A549 (cell line): ENCODE measurements around the gene ASIC2. TPM values are rescaled to one million over a fixed set of nuclear protein-coding genes. Genes with fewer than 3 reads are reported as not detected.
A peak's percentile ranks its signal among the peaks of the same experiment; 100 is the strongest.

Source experiments
- ATAC-seq, 2 experiments: fragments of 200-7000 bp in 1 of 2; fragments of >200 bp in 1 of 2; cut with Nextera tagmentation in 1 of 2; cut with Tn5 transposase in 1 of 2; 3 replicates each; pipeline versions ENCODE4 v1.8.0 to v1.9.1; 2018 to 2020; ENCODE audit warnings: mild to moderate bottlenecking in 1 of 2, moderate library complexity in 1 of 2
- CTCF ChIA-PET: fragments of 300-600 bp; sonication (Branson Sonifier 250); formaldehyde crosslinking; extraction: SDS; loops from one replicate; lab custom pipeline; 2021; ENCODE audit warnings: antibody characterized with exemption, inconsistent platforms; lab: Yijun Ruan, JAX
- POLR2A ChIA-PET: fragments of 350-600 bp; formaldehyde crosslinking; extraction: SDS; loops from one replicate; lab custom pipeline; 2021; ENCODE audit warnings: antibody characterized with exemption, inconsistent platforms; lab: Yijun Ruan, JAX
- DNase-seq, 2 experiments: peaks; one replicate each; pipeline versions ENCODE4 v3.0.0 to v3.0.0-alpha.2; 2011 to 2016; ENCODE audit warnings: low read depth in 1 of 2, low spot score in 1 of 2
- FAIRE-seq: peaks from 2 replicates; lab custom pipeline; 2011; peaks lifted over from hg19 to GRCh38; lab: Jason Lieb, UNC
- H3K27ac ChIP-seq, 2 experiments: fragments of >200 bp; sonication (Bioruptor Twin); formaldehyde crosslinking; 3 replicates each; pipeline ENCODE4 v1.5.1; 2016 to 2017
- H3K4me1 ChIP-seq: fragments of >200 bp; sonication (Bioruptor Twin); formaldehyde crosslinking; 3 replicates; pipeline ENCODE4 v1.6.1; 2016
- H3K4me2 ChIP-seq: fragments of >200 bp; sonication (Bioruptor Twin); formaldehyde crosslinking; 3 replicates; pipeline ENCODE4 v1.6.1; 2016
- H3K4me3 ChIP-seq: fragments of >200 bp; sonication (Bioruptor Twin); formaldehyde crosslinking; 3 replicates; pipeline ENCODE4 v1.5.1; 2016
- H3K9me3 ChIP-seq: fragments of >200 bp; sonication (Bioruptor Twin); formaldehyde crosslinking; 3 replicates; pipeline ENCODE4 v1.6.1; 2016
- CBX2 ChIP-seq: fragments of 200-600 bp; sonication (generic); IDR thresholded peaks from 2 replicates; pipeline ENCODE4 v1.6.1; 2016; ENCODE audit warnings: low read depth, mild to moderate bottlenecking, borderline replicate concordance
- CBX8 ChIP-seq: fragments of 200-600 bp; sonication (generic); IDR thresholded peaks from 2 replicates; pipeline ENCODE4 v1.6.1; 2016
- CEBPB ChIP-seq, 2 experiments: fragments of >200 bp in 1 of 2; sonication (Bioruptor Twin) in 1 of 2; formaldehyde crosslinking in 1 of 2; IDR thresholded peaks; 2 replicates each; pipeline ENCODE4 v1.6.1; 2012 to 2016
- EHF ChIP-seq: fragments of 250-450 bp; sonication (Bioruptor Pico); IDR thresholded peaks from 2 replicates; pipeline ENCODE4 v1.5.0; 2020; ENCODE audit warnings: mild to moderate bottlenecking
- EP300 ChIP-seq, 2 experiments: fragments of >200 bp; sonication (Bioruptor Twin); formaldehyde crosslinking; IDR thresholded peaks; 2 replicates in 1 of 2; 3 replicates in 1 of 2; pipeline ENCODE4 v1.6.1; 2016 to 2017
- FOSL2 ChIP-seq, 2 experiments: fragments of 450-650 bp in 1 of 2; fragments of >200 bp in 1 of 2; sonication (Bioruptor Twin) in 1 of 2; formaldehyde crosslinking; IDR thresholded peaks; 2 replicates each; pipeline versions ENCODE4 v1.5.0 to v1.6.1; 2016 to 2020; ENCODE audit warnings: mild to moderate bottlenecking in 1 of 2, moderate library complexity in 1 of 2
- GATA3 ChIP-seq: IDR thresholded peaks from 2 replicates; pipeline ENCODE4 v1.6.1; 2012; ENCODE audit warnings: borderline replicate concordance
- HDAC2 ChIP-seq: fragments of 200-600 bp; sonication (generic); IDR thresholded peaks from 2 replicates; pipeline ENCODE4 v1.6.1; 2016
- HEYL ChIP-seq: fragments of 250-450 bp; sonication (Bioruptor Pico); IDR thresholded peaks from 2 replicates; pipeline ENCODE4 v1.8.0; 2021; ENCODE audit warnings: mild to moderate bottlenecking, moderate library complexity
- HOXA7 ChIP-seq: fragments of 250-450 bp; sonication (Bioruptor Pico); IDR thresholded peaks from 2 replicates; pipeline ENCODE4 v1.5.0; 2020; ENCODE audit warnings: mild to moderate bottlenecking, moderate library complexity
- HOXB13 ChIP-seq: fragments of 250-450 bp; sonication (Bioruptor Pico); IDR thresholded peaks from 2 replicates; pipeline ENCODE4 v1.5.0; 2020; ENCODE audit warnings: low read depth, mild to moderate bottlenecking, moderate library complexity
- HOXB5 ChIP-seq: fragments of 250-450 bp; sonication (Bioruptor Pico); IDR thresholded peaks from 2 replicates; pipeline ENCODE4 v1.5.0; 2020; ENCODE audit warnings: mild to moderate bottlenecking, moderate library complexity
- KDM1A ChIP-seq: fragments of 200-600 bp; sonication (generic); IDR thresholded peaks from 2 replicates; pipeline ENCODE4 v1.6.1; 2016; ENCODE audit warnings: low read depth, mild to moderate bottlenecking
- MYC ChIP-seq: IDR thresholded peaks from 2 replicates; pipeline ENCODE4 v1.6.1; 2012; ENCODE audit warnings: mild to moderate bottlenecking, inconsistent platforms, low read length, improper control_type of control experiment, borderline replicate concordance
- NR3C1 ChIP-seq: fragments of >200 bp; sonication (Bioruptor Twin); formaldehyde crosslinking; IDR thresholded peaks from 3 replicates; pipeline ENCODE4 v1.6.1; 2017
- POLR2A ChIP-seq: IDR thresholded peaks from 2 replicates; pipeline ENCODE4 v1.6.1; 2012; ENCODE audit warnings: mild to moderate bottlenecking, low read length
- RAD21 ChIP-seq, 2 experiments: fragments of >200 bp in 1 of 2; sonication (Bioruptor Twin) in 1 of 2; formaldehyde crosslinking in 1 of 2; IDR thresholded peaks in 1 of 2; conservative IDR thresholded peaks in 1 of 2; 2 replicates in 1 of 2; 3 replicates in 1 of 2; pipeline ENCODE4 v1.6.1; 2012 to 2018; ENCODE audit warnings: inconsistent platforms in 1 of 2
- RARB ChIP-seq: fragments of 250-450 bp; sonication (Bioruptor Pico); IDR thresholded peaks from 2 replicates; pipeline ENCODE4 v1.8.0; 2021; ENCODE audit warnings: mild to moderate bottlenecking, moderate library complexity
- RFX5 ChIP-seq: fragments of 450-650 bp; IDR thresholded peaks from 2 replicates; pipeline ENCODE4 v1.7.1; 2014; ENCODE audit warnings: antibody characterized with exemption, mild to moderate bottlenecking, moderate library complexity
- SMC3 ChIP-seq: fragments of >200 bp; sonication (Bioruptor Twin); formaldehyde crosslinking; IDR thresholded peaks from 3 replicates; pipeline ENCODE4 v1.6.1; 2018; ENCODE audit warnings: inconsistent platforms
- ZC3H11A ChIP-seq: fragments of 450-650 bp; IDR thresholded peaks from 2 replicates; pipeline ENCODE4 v1.6.1; 2014; ENCODE audit warnings: antibody characterized with exemption, mild to moderate bottlenecking
- ZFP36 ChIP-seq: fragments of 450-650 bp; IDR thresholded peaks from 2 replicates; pipeline ENCODE4 v1.6.1; 2014; ENCODE audit warnings: borderline replicate concordance; ENCODE audit not compliant: partially characterized antibody
- ZNF302 ChIP-seq: fragments of 250-450 bp; sonication (Bioruptor Pico); IDR thresholded peaks from 2 replicates; pipeline ENCODE4 v1.9.0; 2021; ENCODE audit warnings: inconsistent platforms, mild to moderate bottlenecking, moderate library complexity
- ZSCAN20 ChIP-seq: fragments of 250-450 bp; sonication (Bioruptor Pico); IDR thresholded peaks from 2 replicates; pipeline ENCODE4 v1.8.0; 2022; ENCODE audit warnings: mild to moderate bottlenecking, moderate library complexity
- WGBS: methylation state at CpG from one replicate; pipeline ENCODE4 v1.1.6; 2017; ENCODE audit errors: missing lambda C conversion rate; 5-methylcytosine and 5-hydroxymethylcytosine counted together
- polyA plus RNA-seq, 4 experiments: library from polyadenylated mRNA; depleted of rRNA in 3 of 4; stranded (reverse); fragments of >200 nt; fragmentation: RNase III in 1 of 4; extraction: RNeasy Plus Mini Kit Qiagen cat#74134 plus additional on column Dnase treatment in 1 of 4; gene quantifications; 2 replicates in 3 of 4; 3 replicates in 1 of 4; pipeline ENCODE4 v1.2.3, GENCODE V29; 2011 to 2017
- TF ChIP-seq, protein P1 (sequence below): fragments of 450-650 bp; IDR thresholded peaks from 2 replicates; pipeline ENCODE4 v1.6.1; 2014; ENCODE audit warnings: antibody characterized with exemption
- TF ChIP-seq, protein P2 (sequence below): fragments of >200 bp; sonication (Bioruptor Twin); formaldehyde crosslinking; IDR thresholded peaks from 3 replicates; pipeline ENCODE4 v1.6.1; 2016
- TF ChIP-seq, protein P3 (sequence below): IDR thresholded peaks from 2 replicates; pipeline ENCODE4 v1.6.1; 2012; ENCODE audit warnings: low read depth, borderline replicate concordance
- TF ChIP-seq, protein P4 (sequence below): fragments of 250-450 bp; sonication (Bioruptor Pico); IDR thresholded peaks from 2 replicates; pipeline ENCODE4 v1.5.0; 2020; ENCODE audit warnings: low read depth, mild to moderate bottlenecking, moderate library complexity
- TF ChIP-seq, protein P5 (sequence below): IDR thresholded peaks from 2 replicates; pipeline ENCODE4 v1.6.1; 2012

ASIC2 gene
- polyA plus RNA-seq, 2 of the 4 experiments (the other 2 are of a cell fraction) = 1.5 to 1.9 TPM

DNA sequence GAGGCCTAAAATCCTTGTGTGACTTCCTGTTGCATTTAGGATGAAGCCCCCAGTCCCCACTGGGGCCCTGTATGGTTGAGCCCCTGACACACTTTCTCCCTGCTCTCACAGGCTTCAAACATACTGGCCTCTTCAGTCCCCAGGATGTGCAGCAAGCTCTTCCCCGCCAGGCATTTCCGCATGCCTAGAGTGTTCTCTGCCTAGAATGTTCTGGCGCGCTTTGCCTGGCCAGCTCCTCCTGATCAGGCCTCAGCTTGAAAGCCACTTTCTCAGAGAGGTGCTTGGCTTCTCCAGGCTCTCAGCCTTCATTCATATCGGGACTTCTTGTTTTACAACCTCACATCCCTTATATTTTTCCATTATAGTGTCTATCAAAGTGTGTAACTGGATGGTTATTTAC is 177.7 kb downstream of the ASIC2 start:
- TF ChIP-seq FOSL2 (IDR thresholded peaks at IDR 0.05) (no peak), FOSL2 (CRISPR knock-in tag; IDR thresholded peaks at IDR 0.05) (no peak), RFX5 (no peak), HOXA7 (CRISPR knock-in tag) (no peak), CBX8 (no peak)
- Histone ChIP-seq H3K9me3 (no peaks in the 10 kb centered on the region), H3K4me3 (no peak overlapping the region), H3K4me1 (peaks cover 46% of the 10 kb centered on the region), H3K27ac (peak overlapping the region; percentile 29 to 84; a peak in 4 of 6 replicates), H3K4me2 (no peak overlapping the region)
- no peak for DNase-seq
- ChIA-PET CTCF (interaction anchor here (0.8 to 1.2 kb wide), 3 partner anchors 77 to 178 kb away, joined by 3 to 4 read pairs (median 3); partner anchors contain the start of gene ASIC2), POLR2A (no interaction called here)
- peak; percentile 39 for FAIRE-seq
- 85% methylated on average over 5 of the region's 5 CpGs for WGBS
- ATAC-seq = no peak

DNA sequence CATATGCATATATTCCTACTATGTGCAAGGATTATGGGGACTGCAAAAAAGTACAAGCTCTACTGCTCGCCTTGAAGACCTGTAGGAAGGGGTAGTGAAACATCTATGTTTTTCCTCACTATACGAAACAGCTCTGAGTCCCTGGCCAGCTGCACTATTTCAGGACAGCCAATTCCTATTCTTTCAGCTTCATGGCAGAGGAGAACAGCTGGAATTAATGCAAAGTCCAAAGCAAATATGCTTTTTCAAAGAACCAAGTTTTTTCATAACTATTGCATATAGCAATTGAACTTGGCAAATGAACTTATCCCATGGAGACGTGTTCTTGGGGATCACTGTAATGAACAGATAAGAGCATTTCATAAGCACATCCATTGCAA is 179.1 kb downstream of the ASIC2 start:
- CTCF ChIA-PET = interaction anchor here (0.7 to 1.2 kb wide), 2 partner anchors 100 to 179 kb away, joined by 3 to 4 read pairs; partner anchors contain the start of gene ASIC2
- peak; percentile 13 for FAIRE-seq
- Histone ChIP-seq H3K4me1 (peaks cover 51% of the 10 kb centered on the region), H3K4me3 (no peak overlapping the region)
- TF ChIP-seq EHF (CRISPR knock-in tag) = no peak
- TF ChIP-seq HOXB13 (CRISPR knock-in tag) = no peak
- no peak for TF ChIP-seq ZC3H11A
- TF ChIP-seq KDM1A = no peak
- TF ChIP-seq RARB (CRISPR knock-in tag) = no peak
- no peak for TF ChIP-seq HOXB5 (CRISPR knock-in tag)
- no peak for TF ChIP-seq CEBPB (IDR thresholded peaks at IDR 0.05)
- no peak for TF ChIP-seq POLR2A
- no peak for TF ChIP-seq SMC3
- no peak for TF ChIP-seq EP300 (IDR thresholded peaks at IDR 0.05)
- TF ChIP-seq, protein P1, sequence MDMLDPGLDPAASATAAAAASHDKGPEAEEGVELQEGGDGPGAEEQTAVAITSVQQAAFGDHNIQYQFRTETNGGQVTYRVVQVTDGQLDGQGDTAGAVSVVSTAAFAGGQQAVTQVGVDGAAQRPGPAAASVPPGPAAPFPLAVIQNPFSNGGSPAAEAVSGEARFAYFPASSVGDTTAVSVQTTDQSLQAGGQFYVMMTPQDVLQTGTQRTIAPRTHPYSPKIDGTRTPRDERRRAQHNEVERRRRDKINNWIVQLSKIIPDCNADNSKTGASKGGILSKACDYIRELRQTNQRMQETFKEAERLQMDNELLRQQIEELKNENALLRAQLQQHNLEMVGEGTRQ = no peak
- no peak for TF ChIP-seq MYC
- TF ChIP-seq ZNF302 = no peak
- TF ChIP-seq HDAC2 = no peak
- TF ChIP-seq, protein P2, sequence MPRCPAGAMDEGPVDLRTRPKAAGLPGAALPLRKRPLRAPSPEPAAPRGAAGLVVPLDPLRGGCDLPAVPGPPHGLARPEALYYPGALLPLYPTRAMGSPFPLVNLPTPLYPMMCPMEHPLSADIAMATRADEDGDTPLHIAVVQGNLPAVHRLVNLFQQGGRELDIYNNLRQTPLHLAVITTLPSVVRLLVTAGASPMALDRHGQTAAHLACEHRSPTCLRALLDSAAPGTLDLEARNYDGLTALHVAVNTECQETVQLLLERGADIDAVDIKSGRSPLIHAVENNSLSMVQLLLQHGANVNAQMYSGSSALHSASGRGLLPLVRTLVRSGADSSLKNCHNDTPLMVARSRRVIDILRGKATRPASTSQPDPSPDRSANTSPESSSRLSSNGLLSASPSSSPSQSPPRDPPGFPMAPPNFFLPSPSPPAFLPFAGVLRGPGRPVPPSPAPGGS = no peak
- TF ChIP-seq NR3C1 = no peak
- TF ChIP-seq, all 56 proteins: peak for 0
- POLR2A ChIA-PET = interaction anchor here (0.5 to 1.8 kb wide), 2 partner anchors 11 to 50 kb away, joined by 3 to 7 read pairs; no protein-coding TSS in a partner anchor
- H3K4me2 ChIP-seq = peak overlapping the region; percentile 66; the same call in 2 of the 3 replicates
- WGBS = 71% methylated on average over 3 of the region's 3 CpGs
- H3K27ac ChIP-seq = peak overlapping the region; percentile 83 to 84
- H3K9me3 ChIP-seq = no peaks in the 10 kb centered on the region
- DNase-seq (no peak), ATAC-seq (no peak)

DNA sequence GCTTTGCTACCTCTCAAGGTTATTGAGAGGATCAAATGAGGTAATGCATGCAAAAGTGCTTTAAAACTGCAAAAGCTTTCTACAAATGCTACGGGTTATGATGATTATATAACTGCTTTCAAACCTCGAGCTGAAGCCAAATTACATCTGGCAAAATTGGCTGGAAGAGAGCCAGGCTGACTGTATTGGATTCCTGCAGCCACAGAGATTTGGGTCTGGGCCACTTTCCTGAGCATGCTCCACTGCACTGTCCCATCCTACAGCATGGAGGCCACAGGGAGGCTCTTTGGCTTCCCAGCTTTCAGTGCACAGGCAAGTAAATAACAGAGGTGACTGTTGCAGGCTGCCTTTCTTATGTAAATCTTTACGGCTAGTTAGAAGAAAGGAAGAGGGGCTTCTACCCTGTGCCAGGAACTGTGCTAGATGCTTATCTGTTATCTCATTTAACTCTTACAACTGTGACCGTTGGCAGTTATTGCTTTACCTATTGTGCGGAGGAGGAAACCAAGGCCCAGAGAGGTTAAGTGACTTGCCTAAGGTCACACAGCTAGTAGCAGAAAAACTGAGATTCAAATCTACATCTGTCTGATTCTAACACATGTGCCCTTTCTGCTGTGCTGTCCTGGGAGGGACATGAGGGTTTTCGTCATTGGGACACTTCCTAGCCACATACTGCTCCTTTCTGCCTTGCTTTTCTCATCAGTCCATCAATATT is 179.7 kb downstream of the ASIC2 start:
- Histone ChIP-seq H3K27ac (peak overlapping the region; percentile 83 to 84), H3K4me3 (no peak overlapping the region), H3K4me2 (peak overlapping the region; percentile 66), H3K4me1 (peaks cover 50% of the 10 kb centered on the region), H3K9me3 (no peaks in the 10 kb centered on the region)
- DNase-seq = peak in 1 of 2 experiments; percentile 32
- CTCF ChIA-PET = interaction anchor here (0.7 to 1.2 kb wide), 3 partner anchors 10 to 180 kb away, joined by 3 to 4 read pairs (median 3); partner anchors contain the start of gene ASIC2
- no peak for TF ChIP-seq GATA3
- TF ChIP-seq EHF (CRISPR knock-in tag) = no peak
- TF ChIP-seq RAD21 (conservative IDR thresholded peaks at IDR 0.05 in 1 of 2, IDR thresholded peaks at IDR 0.05 in 1 of 2) = no peak
- peak; percentile 72 for TF ChIP-seq ZFP36
- no peak for TF ChIP-seq ZSCAN20 (CRISPR knock-in tag)
- TF ChIP-seq HEYL = no peak
- no peak for TF ChIP-seq CBX2
- TF ChIP-seq, protein P3, sequence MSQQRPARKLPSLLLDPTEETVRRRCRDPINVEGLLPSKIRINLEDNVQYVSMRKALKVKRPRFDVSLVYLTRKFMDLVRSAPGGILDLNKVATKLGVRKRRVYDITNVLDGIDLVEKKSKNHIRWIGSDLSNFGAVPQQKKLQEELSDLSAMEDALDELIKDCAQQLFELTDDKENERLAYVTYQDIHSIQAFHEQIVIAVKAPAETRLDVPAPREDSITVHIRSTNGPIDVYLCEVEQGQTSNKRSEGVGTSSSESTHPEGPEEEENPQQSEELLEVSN = peak; percentile 15; the same call in 1 of the 2 replicates
- TF ChIP-seq, protein P4, sequence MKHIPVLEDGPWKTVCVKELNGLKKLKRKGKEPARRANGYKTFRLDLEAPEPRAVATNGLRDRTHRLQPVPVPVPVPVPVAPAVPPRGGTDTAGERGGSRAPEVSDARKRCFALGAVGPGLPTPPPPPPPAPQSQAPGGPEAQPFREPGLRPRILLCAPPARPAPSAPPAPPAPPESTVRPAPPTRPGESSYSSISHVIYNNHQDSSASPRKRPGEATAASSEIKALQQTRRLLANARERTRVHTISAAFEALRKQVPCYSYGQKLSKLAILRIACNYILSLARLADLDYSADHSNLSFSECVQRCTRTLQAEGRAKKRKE (CRISPR knock-in tag) = no peak
- TF ChIP-seq, protein P5, sequence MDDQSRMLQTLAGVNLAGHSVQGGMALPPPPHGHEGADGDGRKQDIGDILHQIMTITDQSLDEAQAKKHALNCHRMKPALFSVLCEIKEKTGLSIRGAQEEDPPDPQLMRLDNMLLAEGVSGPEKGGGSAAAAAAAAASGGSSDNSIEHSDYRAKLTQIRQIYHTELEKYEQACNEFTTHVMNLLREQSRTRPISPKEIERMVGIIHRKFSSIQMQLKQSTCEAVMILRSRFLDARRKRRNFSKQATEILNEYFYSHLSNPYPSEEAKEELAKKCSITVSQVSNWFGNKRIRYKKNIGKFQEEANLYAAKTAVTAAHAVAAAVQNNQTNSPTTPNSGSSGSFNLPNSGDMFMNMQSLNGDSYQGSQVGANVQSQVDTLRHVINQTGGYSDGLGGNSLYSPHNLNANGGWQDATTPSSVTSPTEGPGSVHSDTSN = no peak
- POLR2A ChIA-PET = interaction anchor here (0.5 to 1.8 kb wide), 2 partner anchors 12 to 51 kb away, joined by 3 to 7 read pairs; no protein-coding TSS in a partner anchor
- peak; percentile 46 for FAIRE-seq
- WGBS = 43% methylated on average over 6 of the region's 6 CpGs
- peak in 1 of 2 experiments; percentile 33; a peak in 2 of 6 replicates for ATAC-seq
